ENCODE measurements around the gene EGF.
"Not testable (repeated sequence)": the region's sequence is repeated elsewhere in the genome, so short reads cannot be mapped to it uniquely, and the experiment has no call there.

Gene EGF

DNA sequence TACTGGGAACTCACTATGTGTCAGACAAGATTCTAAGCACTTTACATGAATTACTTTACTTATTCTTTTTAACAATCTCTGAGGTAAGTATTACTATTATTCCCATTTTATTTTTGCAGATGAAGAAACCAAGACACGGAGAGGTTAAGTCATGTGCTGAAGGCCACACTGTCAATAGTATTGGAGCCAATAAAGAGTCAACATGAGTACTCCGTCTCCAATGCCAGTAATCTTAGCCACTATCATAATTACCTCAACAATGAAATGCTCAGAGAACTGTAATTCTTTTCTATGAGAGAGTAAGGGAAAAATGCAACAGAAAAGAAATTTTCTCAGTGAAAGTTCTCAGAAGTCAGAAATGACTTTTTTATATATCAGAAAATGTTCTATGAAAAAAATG, 12.7 kb downstream of the EGF start:
- Histone ChIP-seq H3K36me3 (ENCODE audit: insufficient read depth, low read length) (peaks cover 22% of the 10 kb centered on the region), H3K9me3 (ENCODE audit: low read depth, low read length) (no peaks in the 10 kb centered on the region), H3K4me3 (no peak overlapping the region), H3K9ac (ENCODE audit: insufficient read length) (no peak overlapping the region), H3K27ac (peak overlapping the region; percentile 19; the same call in 1 of the 2 replicates)
- TF ChIP-seq FOXP2 (optimal IDR thresholded peaks at IDR 0.05; ENCODE audit: control extremely low read depth, extremely low read length, insufficient read depth) (no peak), POLR2AphosphoS5 (IDR thresholded peaks at IDR 0.05; ENCODE audit: borderline replicate concordance, low read depth, low read length) (no peak), EZH2 (IDR thresholded peaks at IDR 0.05) (no peak)
- DNase-seq (ENCODE audit: low read depth, low spot score): no peak

- H3K9me3 ChIP-seq (ENCODE audit: low read depth, low read length): no peaks in the 10 kb centered on the region
- H3K9ac ChIP-seq (ENCODE audit: insufficient read length): no peak overlapping the region
- peak overlapping the region; percentile 76 for H3K27ac ChIP-seq
- no peak overlapping the region for H3K4me3 ChIP-seq
- H3K36me3 ChIP-seq (ENCODE audit: insufficient read depth, low read length): peaks cover 12% of the 10 kb centered on the region
- no peak for TF ChIP-seq EZH2 (IDR thresholded peaks at IDR 0.05)
- no peak for TF ChIP-seq FOXP2 (optimal IDR thresholded peaks at IDR 0.05; ENCODE audit: control extremely low read depth, extremely low read length, insufficient read depth)
- TF ChIP-seq POLR2AphosphoS5 (IDR thresholded peaks at IDR 0.05; ENCODE audit: borderline replicate concordance, low read depth, low read length): no peak
- no peak for DNase-seq (ENCODE audit: low read depth, low spot score)
These were observed 15.8 kb downstream of the EGF start for GRCh38 chr4:109928327-109929045.

GRCh38 chr4:109930464-109930863, 17.8 kb downstream of the EGF start:
- no peaks in the 10 kb centered on the region for H3K9me3 ChIP-seq (ENCODE audit: low read depth, low read length)
- DNase-seq (ENCODE audit: low read depth, low spot score): no peak
- H3K4me3 ChIP-seq: no peak overlapping the region
- TF ChIP-seq FOXP2 (optimal IDR thresholded peaks at IDR 0.05; ENCODE audit: control extremely low read depth, extremely low read length, insufficient read depth) (no peak), POLR2AphosphoS5 (IDR thresholded peaks at IDR 0.05; ENCODE audit: borderline replicate concordance, low read depth, low read length) (no peak), EZH2 (IDR thresholded peaks at IDR 0.05) (no peak)
- no peak overlapping the region for H3K27ac ChIP-seq
- H3K36me3 ChIP-seq (ENCODE audit: insufficient read depth, low read length): peaks cover 5% of the 10 kb centered on the region
- no peak overlapping the region for H3K9ac ChIP-seq (ENCODE audit: insufficient read length)

- Histone ChIP-seq H3K4me3 (no peak overlapping the region), H3K36me3 (ENCODE audit: insufficient read depth, low read length) (peaks cover 1% of the 10 kb centered on the region), H3K9me3 (ENCODE audit: low read depth, low read length) (no peaks in the 10 kb centered on the region), H3K9ac (ENCODE audit: insufficient read length) (no peak overlapping the region), H3K27ac (no peak overlapping the region)
- TF ChIP-seq POLR2AphosphoS5 (IDR thresholded peaks at IDR 0.05; ENCODE audit: borderline replicate concordance, low read depth, low read length) (no peak), FOXP2 (optimal IDR thresholded peaks at IDR 0.05; ENCODE audit: control extremely low read depth, extremely low read length, insufficient read depth) (no peak), EZH2 (IDR thresholded peaks at IDR 0.05) (no peak)
- DNase-seq (ENCODE audit: low read depth, low spot score): no peak
These were observed 18.2 kb downstream of the EGF start for GRCh38 chr4:109930872-109931271.

GRCh38 chr4:109931318-109931717, 18.6 kb downstream of the EGF start:
- DNase-seq (ENCODE audit: low read depth, low spot score): no peak
- H3K9ac ChIP-seq (ENCODE audit: insufficient read length): no peak overlapping the region
- H3K4me3 ChIP-seq: no peak overlapping the region
- no peak for TF ChIP-seq POLR2AphosphoS5 (IDR thresholded peaks at IDR 0.05; ENCODE audit: borderline replicate concordance, low read depth, low read length)
- no peaks in the 10 kb centered on the region for H3K9me3 ChIP-seq (ENCODE audit: low read depth, low read length)
- H3K27ac ChIP-seq: no peak overlapping the region
- H3K36me3 ChIP-seq (ENCODE audit: insufficient read depth, low read length): no peaks in the 10 kb centered on the region; the same call in 1 of the 2 replicates

- not testable (repeated sequence) for H3K9me3 ChIP-seq (ENCODE audit: low read depth, low read length); H3K36me3 ChIP-seq (ENCODE audit: insufficient read depth, low read length); DNase-seq (ENCODE audit: low read depth, low spot score); H3K27ac ChIP-seq; H3K4me3 ChIP-seq; H3K9ac ChIP-seq (ENCODE audit: insufficient read length)
These were observed 24.7 kb downstream of the EGF start for GRCh38 chr4:109937352-109937751.

DNA sequence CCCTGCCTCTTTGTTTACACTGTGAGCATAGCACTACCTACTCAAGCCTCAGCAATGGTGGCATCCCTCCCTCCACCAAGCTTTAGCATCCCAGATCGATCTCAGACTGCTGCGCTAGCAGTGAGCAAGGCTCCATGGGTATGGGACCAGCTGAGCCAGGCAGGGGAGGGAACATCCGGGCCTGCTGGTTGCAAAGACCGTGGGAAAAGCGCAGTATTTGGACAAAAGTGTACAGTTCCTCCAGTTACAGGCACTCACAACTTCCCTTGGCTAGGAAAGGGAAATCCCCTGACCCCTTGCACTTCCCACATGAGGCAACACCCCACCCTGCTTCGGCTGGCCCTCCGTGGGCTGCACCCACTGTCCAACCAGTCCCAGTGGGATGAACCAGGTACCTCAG, 26.5 kb downstream of the EGF start:
- H3K9ac ChIP-seq (ENCODE audit: insufficient read length): no peak overlapping the region
- TF ChIP-seq FOXP2 (optimal IDR thresholded peaks at IDR 0.05; ENCODE audit: control extremely low read depth, extremely low read length, insufficient read depth) (no peak), POLR2AphosphoS5 (IDR thresholded peaks at IDR 0.05; ENCODE audit: borderline replicate concordance, low read depth, low read length) (no peak), EZH2 (IDR thresholded peaks at IDR 0.05) (no peak)
- no peak overlapping the region for H3K4me3 ChIP-seq
- DNase-seq (ENCODE audit: low read depth, low spot score): no peak
- no peak overlapping the region for H3K27ac ChIP-seq
- H3K9me3 ChIP-seq (ENCODE audit: low read depth, low read length): no peaks in the 10 kb centered on the region
- H3K36me3 ChIP-seq (ENCODE audit: insufficient read depth, low read length): peaks cover 7% of the 10 kb centered on the region; the same call in 1 of the 2 replicates

- Histone ChIP-seq H3K9me3 (ENCODE audit: low read depth, low read length) (no peaks in the 10 kb centered on the region), H3K9ac (ENCODE audit: insufficient read length) (no peak overlapping the region), H3K27ac (no peak overlapping the region), H3K36me3 (ENCODE audit: insufficient read depth, low read length) (peaks cover 13% of the 10 kb centered on the region), H3K4me3 (no peak overlapping the region)
- no peak for TF ChIP-seq POLR2AphosphoS5 (IDR thresholded peaks at IDR 0.05; ENCODE audit: borderline replicate concordance, low read depth, low read length)
- no peak for TF ChIP-seq FOXP2 (optimal IDR thresholded peaks at IDR 0.05; ENCODE audit: control extremely low read depth, extremely low read length, insufficient read depth)
- no peak for TF ChIP-seq EZH2 (IDR thresholded peaks at IDR 0.05)
- no peak for DNase-seq (ENCODE audit: low read depth, low spot score)
These were observed 29.7 kb downstream of the EGF start for GRCh38 chr4:109942292-109942926.

GRCh38 chr4:109943745-109944144, 31.1 kb downstream of the EGF start:
- Histone ChIP-seq H3K4me3 (no peak overlapping the region), H3K9ac (ENCODE audit: insufficient read length) (no peak overlapping the region)
- TF ChIP-seq FOXP2 (optimal IDR thresholded peaks at IDR 0.05; ENCODE audit: control extremely low read depth, extremely low read length, insufficient read depth): no peak
- TF ChIP-seq POLR2AphosphoS5 (IDR thresholded peaks at IDR 0.05; ENCODE audit: borderline replicate concordance, low read depth, low read length): no peak
- TF ChIP-seq EZH2 (IDR thresholded peaks at IDR 0.05): no peak

More at GRCh38 chr4:109943745-109944144, 31.1 kb downstream of the EGF start:
- Histone ChIP-seq H3K9me3 (ENCODE audit: low read depth, low read length) (no peaks in the 10 kb centered on the region), H3K36me3 (ENCODE audit: insufficient read depth, low read length) (peaks cover 13% of the 10 kb centered on the region), H3K27ac (no peak overlapping the region)
- no peak for DNase-seq (ENCODE audit: low read depth, low spot score)

Measured in SK-N-MC (cell line).